Activated T-helper 1 cell treated with Interleukin-2 at 50 U/mL for 16 hours (primary cell): ENCODE data around the gene CDX2.
"Not testable (repeated sequence)": the region's sequence is repeated elsewhere in the genome, so short reads cannot be mapped to it uniquely, and the experiment has no call there.

Source experiments
- DNase-seq: peaks from one replicate; pipeline ENCODE4 v3.0.0-alpha.2; 2020; ENCODE audit warnings: low read depth

The CDX2 gene

GRCh38 chr13:27964741-27965323 lies 4.3 kb downstream of the CDX2 start:
- no peak for DNase-seq

GRCh38 chr13:27964206-27964605 lies 4.9 kb downstream of the CDX2 start:
- DNase-seq = not testable (repeated sequence)

- DNase-seq = no peak
Measured at GRCh38 chr13:27963491-27963890, 5.6 kb downstream of the CDX2 start.

GRCh38 chr13:27962982-27963381 lies 6.1 kb downstream of the CDX2 start:
- no peak for DNase-seq

GRCh38 chr13:27962128-27962841 lies 6.8 kb downstream of the CDX2 start:
- no peak for DNase-seq

GRCh38 chr13:27961227-27962085 lies 7.7 kb downstream of the CDX2 start:
- DNase-seq = no peak

GRCh38 chr13:27960362-27961226 lies 8.5 kb downstream of the CDX2 start:
- no peak for DNase-seq

- no peak for DNase-seq
Measured at GRCh38 chr13:27959976-27960361, 9.1 kb downstream of the CDX2 start.

- DNase-seq = no peak
Measured at GRCh38 chr13:27956576-27957300, 12.4 kb downstream of the CDX2 start.

GRCh38 chr13:27955014-27955591 lies 14.0 kb downstream of the CDX2 start:
- no peak for DNase-seq

GRCh38 chr13:27954406-27954851 lies 14.7 kb downstream of the CDX2 start:
- DNase-seq = no peak

- peak; percentile 17 for DNase-seq
Measured at GRCh38 chr13:27953676-27954405, 15.3 kb downstream of the CDX2 start.

GRCh38 chr13:27952876-27953675 lies 16.0 kb downstream of the CDX2 start:
- DNase-seq = no peak

GRCh38 chr13:27942972-27943371 lies 26.1 kb downstream of the CDX2 start:
- DNase-seq = no peak

GRCh38 chr13:27933580-27934328 lies 35.4 kb downstream of the CDX2 start:
- no peak for DNase-seq

- DNase-seq = no peak
Measured at GRCh38 chr13:27933118-27933517, 36.0 kb downstream of the CDX2 start.

GRCh38 chr13:27929868-27930267 lies 39.2 kb downstream of the CDX2 start:
- no peak for DNase-seq
